G401.6 (cell line): ENCODE measurements around the gene CDH18.

ENCODE experiments used
- FAIRE-seq: peaks from 2 replicates; lab custom pipeline; 2012; peaks lifted over from hg19 to GRCh38; lab: Jason Lieb, UNC

CDH18 gene

GRCh38 chr5:19927919-19928318 is 60.1 kb downstream of the CDH18 start:
- FAIRE-seq: no peak

DNA sequence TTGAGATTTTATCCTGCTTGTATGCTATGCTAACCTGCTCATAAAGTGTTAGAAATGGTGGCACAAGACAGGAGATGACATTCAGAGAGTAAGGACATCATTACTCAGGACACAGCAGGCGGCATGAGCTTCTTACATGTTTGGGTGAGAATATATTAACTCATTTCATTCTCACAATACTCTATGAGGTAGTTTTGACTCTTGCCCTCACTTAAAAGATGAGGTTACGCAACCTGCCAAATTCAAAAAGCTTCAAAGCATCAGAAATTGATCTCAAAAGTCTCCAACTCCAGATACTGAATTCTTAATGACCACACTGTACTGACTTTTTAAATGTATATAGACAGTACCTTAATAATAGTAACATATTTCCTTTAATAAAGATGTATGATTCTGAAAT is 60.8 kb downstream of the CDH18 start:
- no peak for FAIRE-seq

GRCh38 chr5:19923742-19924141 is 64.3 kb downstream of the CDH18 start:
- FAIRE-seq: no peak

- FAIRE-seq: no peak
Observed at GRCh38 chr5:19920761-19921160, 67.2 kb downstream of the CDH18 start.

DNA sequence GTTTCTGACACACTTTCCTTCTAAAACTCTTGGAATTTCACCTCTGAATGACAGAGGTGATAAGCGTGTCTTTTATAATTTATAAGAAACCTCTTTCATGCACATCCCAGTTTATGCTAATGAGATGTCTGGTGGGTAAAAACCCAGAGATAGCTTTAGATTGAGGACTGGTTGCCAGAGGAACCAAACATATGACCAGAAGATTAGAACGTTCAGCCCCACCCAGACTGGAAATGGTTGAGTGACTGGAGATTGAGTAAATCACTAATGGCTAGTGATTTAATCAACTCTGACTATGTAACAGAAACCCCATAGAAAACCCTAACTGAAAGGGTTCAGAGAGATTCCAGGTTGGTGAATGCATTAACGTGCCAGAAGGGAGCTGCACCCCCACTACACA is 69.2 kb downstream of the CDH18 start:
- no peak for FAIRE-seq

DNA sequence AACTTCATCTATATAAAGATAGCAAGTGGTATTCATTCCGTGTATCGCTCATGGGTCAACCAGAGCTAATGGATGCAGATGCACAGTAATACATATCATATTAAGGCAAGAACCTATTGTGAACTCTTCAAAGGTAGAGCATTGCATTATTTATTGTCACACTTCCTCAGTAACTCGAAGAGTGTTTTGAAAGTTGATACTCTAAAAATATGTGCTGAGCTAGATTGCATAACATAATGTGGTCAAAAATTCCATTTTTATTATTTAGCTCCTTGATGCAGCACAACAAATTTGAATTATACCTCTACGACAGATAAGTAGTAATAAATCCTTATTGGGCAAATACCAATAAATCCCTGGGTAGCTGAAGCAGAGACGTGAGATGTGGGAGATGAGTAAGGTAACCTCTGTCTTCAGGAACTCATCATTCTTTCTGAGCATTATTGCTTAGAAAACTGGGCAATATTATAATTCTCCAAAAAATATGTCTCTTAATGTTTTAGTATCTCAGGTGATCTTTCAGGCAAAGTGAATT is 70.3 kb downstream of the CDH18 start:
- FAIRE-seq: no peak

DNA sequence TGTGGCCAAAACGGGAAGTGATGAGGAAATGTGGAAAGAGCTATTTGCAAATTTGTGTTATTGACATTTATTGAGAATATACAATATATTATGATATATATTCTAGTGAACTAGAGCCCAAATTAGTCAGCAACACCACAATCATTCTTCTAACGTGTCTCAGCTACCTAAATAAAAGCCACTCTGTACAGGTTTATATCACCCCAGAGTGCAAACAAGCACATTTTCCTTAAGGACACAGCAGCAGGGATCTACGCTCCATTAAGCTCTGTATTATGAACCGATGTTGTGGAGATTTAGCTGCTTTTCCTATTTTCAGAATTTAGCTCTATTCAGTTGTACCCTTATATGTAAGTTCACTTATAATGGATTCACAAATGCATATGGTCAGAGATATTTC is 77.9 kb downstream of the CDH18 start:
- FAIRE-seq: no peak

GRCh38 chr5:19904766-19905165 is 83.2 kb downstream of the CDH18 start:
- no peak for FAIRE-seq

DNA sequence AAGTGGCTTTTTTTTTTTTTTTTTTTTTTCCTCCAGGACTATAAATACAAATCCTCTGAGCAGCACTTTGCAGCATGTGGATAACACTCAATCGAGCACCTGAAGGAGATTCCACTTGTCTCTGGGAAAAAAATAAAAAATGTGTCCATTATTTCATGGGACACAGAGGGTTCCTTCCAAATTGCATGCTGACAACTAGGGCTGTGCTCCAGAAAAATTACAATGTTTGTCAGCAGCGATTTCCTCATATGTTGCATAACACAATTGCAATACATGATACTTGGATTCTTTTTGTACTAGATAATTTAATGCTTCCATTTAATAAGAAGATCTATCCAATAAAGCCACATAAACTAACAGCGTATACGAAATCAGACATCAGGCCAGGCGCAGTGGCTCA is 84.4 kb downstream of the CDH18 start:
- FAIRE-seq: no peak

GRCh38 chr5:19902316-19902934 is 85.6 kb downstream of the CDH18 start:
- no peak for FAIRE-seq

GRCh38 chr5:19900269-19900668 is 87.7 kb downstream of the CDH18 start:
- no peak for FAIRE-seq

GRCh38 chr5:19891658-19892057 is 96.3 kb downstream of the CDH18 start:
- FAIRE-seq: no peak

GRCh38 chr5:19886123-19886917 is 101.7 kb downstream of the CDH18 start:
- FAIRE-seq: no peak

- FAIRE-seq: no peak
Observed at GRCh38 chr5:19885040-19885824, 102.8 kb downstream of the CDH18 start.

DNA sequence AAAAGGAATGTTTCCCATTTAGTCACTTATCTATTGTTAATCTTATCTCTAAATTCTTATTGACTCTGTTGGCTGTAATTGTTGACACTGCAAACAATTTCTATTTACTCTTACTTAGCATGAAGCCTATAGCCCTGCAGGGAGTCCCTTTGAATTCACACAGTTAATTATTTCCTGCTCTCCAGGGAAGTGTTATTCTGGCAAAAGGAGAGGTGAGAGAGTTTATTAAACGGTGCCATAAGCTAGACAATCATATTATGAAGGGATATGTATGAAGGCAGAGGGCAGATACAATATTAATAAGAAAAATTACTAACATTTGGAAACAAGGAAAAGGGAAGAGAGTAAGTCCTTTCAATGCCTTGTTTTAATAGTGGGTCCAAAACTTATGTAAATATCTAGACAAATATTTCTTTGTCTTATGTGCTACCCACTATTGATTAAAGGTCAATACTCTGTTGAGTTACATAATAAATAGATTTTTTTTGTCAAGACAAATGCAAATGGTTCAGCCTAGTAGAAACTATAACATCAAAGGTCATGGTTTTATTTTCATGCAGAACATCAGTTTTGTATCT is 107.1 kb downstream of the CDH18 start:
- no peak for FAIRE-seq

DNA sequence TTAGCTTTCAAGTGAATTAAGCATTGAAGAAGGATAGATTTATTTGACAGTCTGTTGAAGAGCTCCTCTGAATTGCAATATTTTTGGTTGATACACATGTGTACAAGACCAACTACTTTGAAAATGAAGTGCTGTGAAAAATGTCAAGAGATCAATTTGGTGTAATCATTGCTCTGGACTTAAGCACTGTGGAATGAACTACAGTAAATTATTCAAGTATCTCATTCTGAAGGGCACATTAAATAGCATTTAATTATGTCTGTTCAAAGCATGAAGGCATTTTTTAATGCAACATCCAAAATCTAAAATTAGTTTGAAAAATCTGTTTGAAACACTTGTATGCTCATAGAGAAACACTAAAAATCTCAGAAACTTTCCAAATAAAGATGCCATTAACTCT is 107.5 kb downstream of the CDH18 start:
- FAIRE-seq: no peak

GRCh38 chr5:19874811-19875210 is 113.2 kb downstream of the CDH18 start:
- no peak for FAIRE-seq

GRCh38 chr5:19866090-19866450 is 121.9 kb downstream of the CDH18 start:
- FAIRE-seq: no peak

- no peak for FAIRE-seq
Observed at GRCh38 chr5:19865336-19866089, 122.5 kb downstream of the CDH18 start.

DNA sequence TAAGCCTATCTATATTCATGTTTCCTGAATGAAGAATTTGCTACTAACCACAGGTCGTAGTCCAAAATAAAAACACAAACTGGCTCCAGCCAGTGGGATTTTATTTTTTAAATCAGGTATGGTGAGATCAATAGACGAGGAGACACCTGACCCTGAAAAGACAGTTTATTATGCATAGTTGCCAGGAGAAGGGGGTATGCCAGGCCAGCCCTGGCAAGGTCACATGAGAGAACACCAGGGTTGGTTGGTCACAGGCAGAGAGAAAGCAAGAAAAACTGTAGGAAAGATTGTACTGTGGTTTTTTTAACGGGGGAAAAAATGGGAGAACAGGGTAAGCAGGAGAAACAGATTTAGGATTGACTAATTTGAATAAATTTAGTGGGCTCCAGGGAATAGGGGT is 125.3 kb downstream of the CDH18 start:
- FAIRE-seq: no peak

DNA sequence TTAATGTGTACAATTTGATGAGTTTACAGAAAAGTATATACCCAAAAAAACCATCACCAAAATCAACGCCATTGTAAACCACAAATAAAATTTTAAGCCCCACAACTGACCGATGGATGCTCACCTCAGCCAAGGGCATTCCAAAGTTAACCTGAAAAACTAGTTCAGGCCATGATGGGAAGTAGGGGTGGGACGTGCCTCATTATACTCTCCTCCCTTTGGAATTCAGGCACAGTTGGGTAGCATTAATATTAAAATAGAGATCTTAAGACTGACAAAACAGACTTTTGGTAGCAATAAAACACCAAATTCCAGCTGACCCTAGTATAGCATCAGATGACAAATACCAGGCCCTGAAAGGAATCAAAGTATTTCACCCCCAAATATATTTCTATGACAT is 129.0 kb downstream of the CDH18 start:
- FAIRE-seq: no peak

DNA sequence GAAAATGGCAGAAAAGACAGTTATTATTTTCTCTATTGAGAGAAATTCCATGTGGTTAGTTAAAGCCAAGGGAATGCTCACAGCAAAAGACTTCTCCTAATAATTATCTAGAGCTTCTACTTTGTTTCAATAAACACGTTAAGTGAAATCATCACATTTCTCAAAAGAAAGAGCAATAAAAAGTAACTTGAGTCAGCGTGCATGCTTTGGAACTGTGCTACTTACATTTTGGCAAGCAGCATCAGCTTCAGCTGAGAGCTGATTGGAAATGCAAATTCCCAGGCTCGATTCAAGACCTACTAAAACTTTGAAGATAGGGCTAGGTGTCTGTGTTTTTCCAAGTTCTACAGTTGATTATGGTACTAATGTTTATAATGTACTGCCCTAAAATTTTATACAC is 132.1 kb downstream of the CDH18 start:
- FAIRE-seq: no peak
